BLaER1 (cell line): Measurements from ENCODE around the gene ZSCAN10.

Source experiments
- H3K27ac ChIP-seq: shearing (Covaris generic); formaldehyde crosslinking; 2 replicates; pipeline ENCODE4 v1.8.1; 2022
- H3K27me3 ChIP-seq: shearing (Covaris generic); formaldehyde crosslinking; 2 replicates; pipeline ENCODE4 v1.8.1; 2022
- H3K36me3 ChIP-seq: shearing (Covaris generic); formaldehyde crosslinking; 2 replicates; pipeline ENCODE4 v1.8.1; 2022
- H3K4me1 ChIP-seq: shearing (Covaris generic); formaldehyde crosslinking; 2 replicates; pipeline ENCODE4 v1.8.1; 2022
- H3K4me2 ChIP-seq: shearing (Covaris generic); formaldehyde crosslinking; 2 replicates; pipeline ENCODE4 v1.8.1; 2022
- H3K4me3 ChIP-seq: shearing (Covaris generic); formaldehyde crosslinking; 2 replicates; pipeline ENCODE4 v1.8.1; 2022
- H3K9ac ChIP-seq: shearing (Covaris generic); formaldehyde crosslinking; 2 replicates; pipeline ENCODE4 v1.8.1; 2022
- H3K9me3 ChIP-seq: shearing (Covaris generic); formaldehyde crosslinking; 2 replicates; pipeline ENCODE4 v1.8.1; 2022
- H4K20me1 ChIP-seq: shearing (Covaris generic); formaldehyde crosslinking; 2 replicates; pipeline ENCODE4 v1.8.1; 2022
- Cebpa-rat ChIP-seq: shearing (Covaris generic); IDR thresholded peaks from 2 replicates; pipeline ENCODE4 v1.8.1; 2022

Gene ZSCAN10

GRCh38 chr16:3098459-3099394 lies at the start of gene ZSCAN10:
TSS of gene ZSCAN10 (minus strand) at chr16:3099294. CDS start at chr16:3092937, 6,357 bp downstream.
- Histone ChIP-seq H4K20me1 (no peaks in the 10 kb centered on the region), H3K4me3 (0 out of 2 replicates have a peak within 1 kb of the TSS, but pooled peaks have one; percentile 20), H3K36me3 (no peaks in the 10 kb centered on the region), H3K4me1 (peaks cover 92% of the 10 kb centered on the region), H3K27ac (0 out of 2 replicates have a peak within 1 kb of the TSS, but pooled peaks have one; percentile 4), H3K9ac (no peak within 1 kb of the TSS), H3K27me3 (no peaks in the 10 kb centered on the region), H3K9me3 (no peaks in the 10 kb centered on the region), H3K4me2 (peak within 1 kb of the TSS; percentile 84)
- TF ChIP-seq Cebpa-rat = no peak

DNA sequence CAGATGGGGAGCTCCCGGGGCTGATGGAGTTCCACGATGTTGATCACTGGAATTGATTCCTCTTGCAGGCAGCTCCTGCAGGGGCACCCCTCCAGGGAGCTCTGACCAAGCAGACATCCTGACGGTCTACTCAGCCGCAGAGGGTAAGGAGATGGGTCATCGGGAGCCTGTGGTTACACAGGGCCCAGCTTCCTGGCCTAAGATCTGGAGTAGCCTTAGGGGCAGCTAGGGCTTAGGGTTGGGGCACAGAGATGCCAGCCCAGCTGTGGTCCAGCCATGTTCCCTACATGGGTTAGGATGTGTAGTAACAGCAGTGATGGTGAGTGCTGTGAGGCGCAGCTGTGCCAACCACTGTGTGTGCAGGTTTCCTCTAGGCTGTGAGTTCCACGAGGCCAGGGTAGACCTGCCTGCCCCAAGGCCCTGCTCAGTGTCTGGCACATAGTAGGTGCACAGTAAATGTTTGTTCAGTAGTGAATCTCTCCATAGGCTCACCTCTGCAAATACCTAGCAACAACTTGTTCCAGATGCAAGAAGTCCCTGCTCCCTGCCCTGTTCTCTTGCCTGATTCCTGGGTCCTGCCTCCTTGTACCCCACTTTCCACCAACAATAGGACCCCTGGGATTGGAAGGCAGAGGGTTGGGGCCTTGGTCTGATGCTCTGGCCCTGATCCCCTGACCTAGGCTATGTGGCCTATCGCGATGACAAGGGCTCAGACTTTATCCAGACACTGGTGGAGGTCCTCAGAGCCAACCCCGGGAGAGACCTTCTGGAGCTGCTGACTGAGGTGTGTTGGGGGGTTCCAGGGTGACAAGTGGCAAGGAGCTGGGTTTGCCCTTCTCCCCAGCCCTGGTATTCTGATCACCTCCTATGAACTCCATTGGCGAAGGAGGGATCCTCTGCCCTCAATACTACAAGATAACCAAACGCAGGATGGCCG lies 49.4 kb upstream of the ZSCAN10 start:
- Histone ChIP-seq H3K4me2 (peak overlapping the region; percentile 99), H3K4me1 (peaks cover 41% of the 10 kb centered on the region), H3K4me3 (no peak overlapping the region)

DNA sequence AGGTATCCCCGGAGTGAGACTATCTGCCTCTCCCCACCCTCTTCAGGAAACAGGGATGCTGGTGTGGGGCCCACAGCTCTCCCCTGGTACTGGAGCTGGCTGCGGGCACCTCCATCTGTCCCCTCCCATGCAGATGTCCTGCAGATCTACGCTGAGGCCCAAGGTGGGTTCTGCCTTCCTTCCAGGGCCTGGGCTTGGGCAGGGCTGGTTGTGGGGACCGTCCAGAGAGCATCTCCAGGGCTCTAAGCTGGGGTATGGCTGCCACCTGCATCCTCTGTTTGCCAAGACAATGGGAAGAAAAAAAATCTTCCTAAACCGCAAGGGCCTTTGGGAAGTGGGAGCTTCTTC lies 48.6 kb upstream of the ZSCAN10 start:
- Histone ChIP-seq H3K4me2 (no peak overlapping the region), H3K4me1 (peaks cover 47% of the 10 kb centered on the region)
- no peak for TF ChIP-seq Cebpa-rat

More for the DNA sequence above, 49.4 kb upstream of the ZSCAN10 start:
- TF ChIP-seq Cebpa-rat = no peak
- Histone ChIP-seq H3K27me3 (peaks cover 48% of the 10 kb centered on the region), H3K27ac (no peak overlapping the region), H3K36me3 (no peaks in the 10 kb centered on the region), H4K20me1 (no peaks in the 10 kb centered on the region), H3K9ac (no peak overlapping the region), H3K9me3 (no peaks in the 10 kb centered on the region)

GRCh38 chr16:3147046-3147756 lies 48.1 kb upstream of the ZSCAN10 start:
- Histone ChIP-seq H3K4me2 (no peak overlapping the region), H3K27ac (no peak overlapping the region), H3K4me1 (peaks cover 46% of the 10 kb centered on the region), H3K27me3 (peaks cover 34% of the 10 kb centered on the region), H3K36me3 (peaks cover 9% of the 10 kb centered on the region; the same call in 1 of the 2 replicates), H4K20me1 (no peaks in the 10 kb centered on the region; the same call in 1 of the 2 replicates), H3K9me3 (no peaks in the 10 kb centered on the region), H3K9ac (no peak overlapping the region), H3K4me3 (no peak overlapping the region)
- TF ChIP-seq Cebpa-rat = no peak

More for the DNA sequence above, 48.6 kb upstream of the ZSCAN10 start:
- Histone ChIP-seq H3K9me3 (no peaks in the 10 kb centered on the region), H3K4me3 (no peak overlapping the region), H3K9ac (no peak overlapping the region), H3K27me3 (peaks cover 40% of the 10 kb centered on the region), H3K36me3 (peaks cover 4% of the 10 kb centered on the region; the same call in 1 of the 2 replicates), H4K20me1 (no peaks in the 10 kb centered on the region; the same call in 1 of the 2 replicates), H3K27ac (no peak overlapping the region)

- H3K27ac ChIP-seq = no peak overlapping the region
- H3K9me3 ChIP-seq = no peaks in the 10 kb centered on the region
- H3K27me3 ChIP-seq = peaks cover 19% of the 10 kb centered on the region
- H3K9ac ChIP-seq = no peak overlapping the region
- peaks cover 37% of the 10 kb centered on the region for H3K4me1 ChIP-seq
- H3K4me2 ChIP-seq = no peak overlapping the region
- no peak for TF ChIP-seq Cebpa-rat
- H3K36me3 ChIP-seq = peaks cover 25% of the 10 kb centered on the region
- no peak overlapping the region for H3K4me3 ChIP-seq
- H4K20me1 ChIP-seq = no peaks in the 10 kb centered on the region; the same call in 1 of the 2 replicates
Measured at GRCh38 chr16:3145660-3146059, 46.6 kb upstream of the ZSCAN10 start.

GRCh38 chr16:3145151-3145550 lies 46.1 kb upstream of the ZSCAN10 start:
- peaks cover 17% of the 10 kb centered on the region for H3K27me3 ChIP-seq
- H3K27ac ChIP-seq = no peak overlapping the region
- TF ChIP-seq Cebpa-rat = no peak
- H3K36me3 ChIP-seq = peaks cover 30% of the 10 kb centered on the region
- peaks cover 36% of the 10 kb centered on the region for H3K4me1 ChIP-seq
- H3K4me3 ChIP-seq = no peak overlapping the region
- H3K9ac ChIP-seq = no peak overlapping the region
- H3K4me2 ChIP-seq = no peak overlapping the region
- no peaks in the 10 kb centered on the region; the same call in 1 of the 2 replicates for H4K20me1 ChIP-seq
- H3K9me3 ChIP-seq = no peaks in the 10 kb centered on the region

GRCh38 chr16:3144321-3144983 lies 45.4 kb upstream of the ZSCAN10 start:
- no peaks in the 10 kb centered on the region; the same call in 1 of the 2 replicates for H4K20me1 ChIP-seq
- peaks cover 29% of the 10 kb centered on the region for H3K4me1 ChIP-seq
- peak overlapping the region; percentile 0; the same call in 1 of the 2 replicates for H3K27ac ChIP-seq
- peaks cover 34% of the 10 kb centered on the region for H3K36me3 ChIP-seq
- H3K27me3 ChIP-seq = peaks cover 13% of the 10 kb centered on the region
- no peak overlapping the region for H3K4me3 ChIP-seq
- no peak for TF ChIP-seq Cebpa-rat
- H3K9ac ChIP-seq = peak overlapping the region; percentile 54; the same call in 1 of the 2 replicates
- H3K9me3 ChIP-seq = no peaks in the 10 kb centered on the region
- H3K4me2 ChIP-seq = peak overlapping the region; percentile 49

DNA sequence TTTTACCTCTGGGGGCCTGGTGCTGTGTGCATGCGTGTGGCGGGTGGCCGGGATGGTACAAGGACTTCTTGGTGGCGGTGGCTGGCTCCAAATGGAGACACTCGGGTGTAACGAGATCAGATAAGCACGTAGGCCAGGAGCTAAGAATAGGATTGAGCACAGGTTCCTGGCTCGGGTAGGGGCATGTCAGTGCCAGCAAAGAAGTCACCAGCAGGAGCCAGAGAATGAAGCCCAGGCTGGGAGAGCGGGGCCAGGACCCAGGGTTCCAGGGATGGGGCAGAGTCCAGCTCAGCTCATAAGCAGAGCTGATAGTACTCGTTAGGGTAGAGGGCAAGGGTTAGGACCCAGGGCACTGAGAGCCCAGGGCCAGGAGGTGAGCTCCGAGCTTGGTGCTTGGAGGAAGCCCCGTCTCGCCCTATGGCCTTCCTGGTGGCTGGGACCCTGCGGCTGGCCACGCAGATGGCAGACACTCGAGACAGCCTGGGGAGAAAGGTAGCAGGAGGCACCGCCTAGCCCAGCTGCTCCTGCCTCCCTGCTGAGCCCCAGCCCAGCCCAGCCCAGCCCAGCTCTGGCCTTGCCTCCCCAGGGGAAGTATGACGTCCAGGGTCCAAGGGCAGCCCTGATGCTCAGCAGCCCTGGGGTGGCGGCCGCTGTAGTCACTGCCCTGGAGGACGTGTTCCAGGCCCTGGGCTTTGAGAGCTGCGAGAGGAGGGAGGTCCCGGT lies 44.7 kb upstream of the ZSCAN10 start:
- H3K36me3 ChIP-seq = peaks cover 41% of the 10 kb centered on the region
- peaks cover 6% of the 10 kb centered on the region for H3K27me3 ChIP-seq
- peak overlapping the region; percentile 0; the same call in 1 of the 2 replicates for H3K27ac ChIP-seq
- peak overlapping the region; percentile 49 for H3K4me2 ChIP-seq
- H3K9ac ChIP-seq = no peak overlapping the region; the same call in 1 of the 2 replicates
- H3K9me3 ChIP-seq = no peaks in the 10 kb centered on the region
- peaks cover 26% of the 10 kb centered on the region for H3K4me1 ChIP-seq
- peaks cover 6% of the 10 kb centered on the region; the same call in 1 of the 2 replicates for H4K20me1 ChIP-seq
- H3K4me3 ChIP-seq = no peak overlapping the region
- TF ChIP-seq Cebpa-rat = no peak
